Measurements from ENCODE around the gene CLEC19A.

The CLEC19A gene

GRCh38 chr16:19290860-19291259, 5.3 kb downstream of the CLEC19A start:
- no peaks in the 10 kb centered on the region for H3K27me3 ChIP-seq (ENCODE audit: low read length)

GRCh38 chr16:19291475-19291874, 5.9 kb downstream of the CLEC19A start:
- Histone ChIP-seq H3K9ac (ENCODE audit: low read length) (no peak overlapping the region), H2AFZ (ENCODE audit: low read depth, low read length, severe bottlenecking) (no peak overlapping the region), H3K4me2 (ENCODE audit: low read depth, low read length, poor library complexity, severe bottlenecking) (no peak overlapping the region), H3F3A (ENCODE audit: insufficient read depth) (no peaks in the 10 kb centered on the region), H3K9me3 (ENCODE audit: insufficient read depth, low read length) (no peaks in the 10 kb centered on the region), H3K4me3 (ENCODE audit: insufficient read depth, low read length, poor library complexity, severe bottlenecking) (no peak overlapping the region), H3K36me3 (ENCODE audit: low read length) (no peaks in the 10 kb centered on the region), H3K27ac (ENCODE audit: low read depth, low read length) (no peak overlapping the region), H3K79me2 (ENCODE audit: insufficient read depth, low read length) (no peaks in the 10 kb centered on the region), H3K27me3 (ENCODE audit: low read length) (no peaks in the 10 kb centered on the region), H3K9me2 (replicated peaks; ENCODE audit: insufficient read depth, low read length) (no peaks in the 10 kb centered on the region), H4K20me1 (ENCODE audit: low read depth, low read length) (no peaks in the 10 kb centered on the region)
- TF ChIP-seq CTCF (IDR thresholded peaks at IDR 0.05; ENCODE audit: insufficient read depth, low read length, poor library complexity, severe bottlenecking) (no peak), EZH2phosphoT487 (conservative IDR thresholded peaks at IDR 0.05; ENCODE audit: low read length) (no peak)

More at GRCh38 chr16:19290860-19291259, 5.3 kb downstream of the CLEC19A start:
- Histone ChIP-seq H3K4me3 (ENCODE audit: insufficient read depth, low read length, poor library complexity, severe bottlenecking) (no peak overlapping the region), H3K79me2 (ENCODE audit: insufficient read depth, low read length) (no peaks in the 10 kb centered on the region), H3K27ac (ENCODE audit: low read depth, low read length) (no peak overlapping the region), H4K20me1 (ENCODE audit: low read depth, low read length) (no peaks in the 10 kb centered on the region), H3K9me2 (replicated peaks; ENCODE audit: insufficient read depth, low read length) (no peaks in the 10 kb centered on the region), H3K4me2 (ENCODE audit: low read depth, low read length, poor library complexity, severe bottlenecking) (no peak overlapping the region), H2AFZ (ENCODE audit: low read depth, low read length, severe bottlenecking) (no peak overlapping the region), H3K9me3 (ENCODE audit: insufficient read depth, low read length) (no peaks in the 10 kb centered on the region), H3F3A (ENCODE audit: insufficient read depth) (no peaks in the 10 kb centered on the region), H3K36me3 (ENCODE audit: low read length) (no peaks in the 10 kb centered on the region), H3K9ac (ENCODE audit: low read length) (no peak overlapping the region)
- no peak for TF ChIP-seq CTCF (IDR thresholded peaks at IDR 0.05; ENCODE audit: insufficient read depth, low read length, poor library complexity, severe bottlenecking)
- TF ChIP-seq EZH2phosphoT487 (conservative IDR thresholded peaks at IDR 0.05; ENCODE audit: low read length): no peak

GRCh38 chr16:19292186-19292585, 6.7 kb downstream of the CLEC19A start:
- H3K79me2 ChIP-seq (ENCODE audit: insufficient read depth, low read length): no peaks in the 10 kb centered on the region
- TF ChIP-seq EZH2phosphoT487 (conservative IDR thresholded peaks at IDR 0.05; ENCODE audit: low read length): no peak
- no peak for TF ChIP-seq CTCF (IDR thresholded peaks at IDR 0.05; ENCODE audit: insufficient read depth, low read length, poor library complexity, severe bottlenecking)
- H3K4me3 ChIP-seq (ENCODE audit: insufficient read depth, low read length, poor library complexity, severe bottlenecking): no peak overlapping the region
- no peaks in the 10 kb centered on the region for H3K9me2 ChIP-seq (replicated peaks; ENCODE audit: insufficient read depth, low read length)
- no peaks in the 10 kb centered on the region for H3K36me3 ChIP-seq (ENCODE audit: low read length)
- no peaks in the 10 kb centered on the region for H4K20me1 ChIP-seq (ENCODE audit: low read depth, low read length)
- no peak overlapping the region for H2AFZ ChIP-seq (ENCODE audit: low read depth, low read length, severe bottlenecking)
- H3K9ac ChIP-seq (ENCODE audit: low read length): no peak overlapping the region
- H3K9me3 ChIP-seq (ENCODE audit: insufficient read depth, low read length): no peaks in the 10 kb centered on the region
- H3K27ac ChIP-seq (ENCODE audit: low read depth, low read length): no peak overlapping the region
- H3F3A ChIP-seq (ENCODE audit: insufficient read depth): no peaks in the 10 kb centered on the region
- H3K27me3 ChIP-seq (ENCODE audit: low read length): no peaks in the 10 kb centered on the region
- H3K4me2 ChIP-seq (ENCODE audit: low read depth, low read length, poor library complexity, severe bottlenecking): no peak overlapping the region
